ENCODE data around the gene CRYBG2. TPM values are rescaled to one million over a fixed set of nuclear protein-coding genes. Genes with fewer than 3 reads are reported as not detected.

CRYBG2 gene
- total RNA-seq, 1 donor from 2014 or later, result 0.27 TPM

- H3K9me3 Mint-ChIP-seq, result no peaks in the 10 kb centered on the region
- TF ChIP-seq CTCF (IDR thresholded peaks at IDR 0.05), result no peak
- CTCF ChIA-PET, result interaction anchor here (1.9 to 11.7 kb wide), 5 partner anchors 35 to 428 kb away, joined by 4 to 372 read pairs (median 35); partner anchors contain the start of genes C1orf232, SH3BGRL3 and ZNF593
- intact Hi-C loops (cut with micrococcal nuclease), result loop anchor here (5.0 kb wide), 1 partner anchor 94 kb away; no protein-coding TSS in a partner anchor
- ATAC-seq (ENCODE audit: low read depth) (no peak), DNase-seq (no peak)
- H3K27ac Mint-ChIP-seq, result peak overlapping the region; percentile 73
- POLR2A ChIA-PET, result interaction anchor here (0.7 to 14.1 kb wide), 3 partner anchors 9 to 39 kb away, joined by 3 to 1638 read pairs (median 3); partner anchors contain the start of gene SH3BGRL3
- H3K27me3 Mint-ChIP-seq, result no peaks in the 10 kb centered on the region
- H3K36me3 Mint-ChIP-seq (ENCODE audit: low read depth), result peaks cover 43% of the 10 kb centered on the region
- no peak overlapping the region for H3K4me3 Mint-ChIP-seq
- peaks cover 50% of the 10 kb centered on the region for H3K4me1 Mint-ChIP-seq
These were observed 30.5 kb downstream of the CRYBG2 start for GRCh38 chr1:26323382-26323781.

GRCh38 chr1:26322042-26322331 lies 31.9 kb downstream of the CRYBG2 start:
- no peak for TF ChIP-seq CTCF (IDR thresholded peaks at IDR 0.05)
- no peak for ATAC-seq (ENCODE audit: low read depth)
- POLR2A ChIA-PET, result interaction anchor here (1.0 to 14.1 kb wide), 5 partner anchors 14 to 152 kb away, joined by 4 to 1638 read pairs (median 8); partner anchors contain the start of genes SH3BGRL3, UBXN11 and ZNF593
- H3K9me3 Mint-ChIP-seq, result no peaks in the 10 kb centered on the region
- intact Hi-C loops (cut with micrococcal nuclease), result loop anchor here (5.0 kb wide), 1 partner anchor 95 kb away; no protein-coding TSS in a partner anchor
- no peak overlapping the region for H3K27ac Mint-ChIP-seq
- H3K4me1 Mint-ChIP-seq, result peaks cover 64% of the 10 kb centered on the region
- H3K36me3 Mint-ChIP-seq (ENCODE audit: low read depth), result peaks cover 51% of the 10 kb centered on the region
- no peak for DNase-seq
- CTCF ChIA-PET, result interaction anchor here (0.6 to 11.7 kb wide), 26 partner anchors 12 to 426 kb away, joined by 3 to 372 read pairs (median 4); partner anchors contain the start of genes C1orf232, CEP85, CNKSR1 and SH3BGRL3
- H3K4me3 Mint-ChIP-seq, result no peak overlapping the region
- H3K27me3 Mint-ChIP-seq, result no peaks in the 10 kb centered on the region

GRCh38 chr1:26321315-26322041 lies 32.5 kb downstream of the CRYBG2 start:
- ChIA-PET POLR2A (interaction anchor here (0.6 to 14.1 kb wide), 11 partner anchors 14 to 152 kb away, joined by 4 to 1638 read pairs (median 6); partner anchors contain the start of genes CEP85, SH3BGRL3, UBXN11 and ZNF593), CTCF (interaction anchor here (0.6 to 11.7 kb wide), 27 partner anchors 12 to 426 kb away, joined by 3 to 372 read pairs (median 3); partner anchors contain the start of genes C1orf232, CEP85, CNKSR1 and SH3BGRL3)
- H3K36me3 Mint-ChIP-seq (ENCODE audit: low read depth), result peaks cover 51% of the 10 kb centered on the region
- peak; percentile 91 for DNase-seq
- no peaks in the 10 kb centered on the region for H3K9me3 Mint-ChIP-seq
- H3K4me3 Mint-ChIP-seq, result peak overlapping the region; percentile 87
- peak; percentile 32 for TF ChIP-seq CTCF (IDR thresholded peaks at IDR 0.05)
- peak overlapping the region; percentile 98 for H3K27ac Mint-ChIP-seq
- intact Hi-C loops (cut with micrococcal nuclease), result loop anchor here (1.0 to 5.0 kb wide), 8 partner anchors 32 to 216 kb away; partner anchors contain the start of gene ZNF593
- peak; percentile 71 for ATAC-seq (ENCODE audit: low read depth)
- H3K4me1 Mint-ChIP-seq, result peaks cover 69% of the 10 kb centered on the region
- no peaks in the 10 kb centered on the region for H3K27me3 Mint-ChIP-seq

- intact Hi-C loops (cut with micrococcal nuclease), result loop anchor here (1.0 to 5.0 kb wide), 8 partner anchors 32 to 216 kb away; partner anchors contain the start of gene ZNF593
- H3K4me1 Mint-ChIP-seq, result peaks cover 75% of the 10 kb centered on the region
- no peak for TF ChIP-seq CTCF (IDR thresholded peaks at IDR 0.05)
- H3K27me3 Mint-ChIP-seq, result no peaks in the 10 kb centered on the region
- peak overlapping the region; percentile 96 for H3K4me3 Mint-ChIP-seq
- H3K9me3 Mint-ChIP-seq, result no peaks in the 10 kb centered on the region
- H3K27ac Mint-ChIP-seq, result peak overlapping the region; percentile 98
- H3K36me3 Mint-ChIP-seq (ENCODE audit: low read depth), result peaks cover 51% of the 10 kb centered on the region
- DNase-seq, result peak; percentile 25
- ChIA-PET POLR2A (interaction anchor here (0.6 to 14.1 kb wide), 9 partner anchors 13 to 151 kb away, joined by 4 to 1638 read pairs (median 8); partner anchors contain the start of genes CEP85, SH3BGRL3, UBXN11 and ZNF593), CTCF (interaction anchor here (1.0 to 11.7 kb wide), 16 partner anchors 11 to 178 kb away, joined by 3 to 372 read pairs (median 7); partner anchors contain the start of genes C1orf232, CEP85, SH3BGRL3 and ZNF593)
- ATAC-seq (ENCODE audit: low read depth), result peak; percentile 1
These were observed 33.0 kb downstream of the CRYBG2 start for GRCh38 chr1:26320896-26321295.

Measured in activated B cell treated with CpG ODN at 0.5 μM for 24 hours (primary cell).